ENCODE data around the gene ALDH1B1.

The ALDH1B1 gene

GRCh38 chr9:38357350-38358114 lies 35.0 kb upstream of the ALDH1B1 start:
- H3K27ac ChIP-seq (ENCODE audit: poor library complexity, severe bottlenecking) = no peak overlapping the region
- ATAC-seq (ENCODE audit: low read depth) (no peak), DNase-seq (ENCODE audit: low spot score) (peak; percentile 21)
- no peaks in the 10 kb centered on the region for H3K36me3 ChIP-seq (ENCODE audit: low read depth)
- no peak overlapping the region for H3K4me3 ChIP-seq (ENCODE audit: severe bottlenecking)
- H3K4me1 ChIP-seq (ENCODE audit: insufficient read depth, poor library complexity, severe bottlenecking) = no peaks in the 10 kb centered on the region
- no peaks in the 10 kb centered on the region for H3K9me3 ChIP-seq (ENCODE audit: severe bottlenecking)
- H3K27me3 ChIP-seq (ENCODE audit: insufficient read depth, poor library complexity, severe bottlenecking) = no peaks in the 10 kb centered on the region
- no peak for TF ChIP-seq CTCF (IDR thresholded peaks at IDR 0.05; ENCODE audit: poor library complexity, severe bottlenecking)

GRCh38 chr9:38358390-38359296 lies 33.9 kb upstream of the ALDH1B1 start:
- ATAC-seq (ENCODE audit: low read depth) = no peak
- Histone ChIP-seq H3K27me3 (ENCODE audit: insufficient read depth, poor library complexity, severe bottlenecking) (no peaks in the 10 kb centered on the region), H3K27ac (ENCODE audit: poor library complexity, severe bottlenecking) (no peak overlapping the region), H3K4me3 (ENCODE audit: severe bottlenecking) (no peak overlapping the region), H3K9me3 (ENCODE audit: severe bottlenecking) (no peaks in the 10 kb centered on the region), H3K36me3 (ENCODE audit: low read depth) (no peaks in the 10 kb centered on the region), H3K4me1 (ENCODE audit: insufficient read depth, poor library complexity, severe bottlenecking) (no peaks in the 10 kb centered on the region)
- DNase-seq (ENCODE audit: low spot score) = peak; percentile 12
- no peak for TF ChIP-seq CTCF (IDR thresholded peaks at IDR 0.05; ENCODE audit: poor library complexity, severe bottlenecking)

- DNase-seq (ENCODE audit: low spot score) = peak; percentile 2
- ATAC-seq (ENCODE audit: low read depth) = no peak
- H3K4me3 ChIP-seq (ENCODE audit: severe bottlenecking) = no peak overlapping the region
- H3K9me3 ChIP-seq (ENCODE audit: severe bottlenecking) = no peaks in the 10 kb centered on the region
- TF ChIP-seq CTCF (IDR thresholded peaks at IDR 0.05; ENCODE audit: poor library complexity, severe bottlenecking) = no peak
- H3K27ac ChIP-seq (ENCODE audit: poor library complexity, severe bottlenecking) = no peak overlapping the region
- H3K27me3 ChIP-seq (ENCODE audit: insufficient read depth, poor library complexity, severe bottlenecking) = no peaks in the 10 kb centered on the region
- no peaks in the 10 kb centered on the region for H3K36me3 ChIP-seq (ENCODE audit: low read depth)
- H3K4me1 ChIP-seq (ENCODE audit: insufficient read depth, poor library complexity, severe bottlenecking) = no peaks in the 10 kb centered on the region
These were observed 33.2 kb upstream of the ALDH1B1 start for GRCh38 chr9:38359297-38359653.

GRCh38 chr9:38359689-38360385 lies 32.7 kb upstream of the ALDH1B1 start:
- Histone ChIP-seq H3K27ac (ENCODE audit: poor library complexity, severe bottlenecking) (no peak overlapping the region), H3K9me3 (ENCODE audit: severe bottlenecking) (no peaks in the 10 kb centered on the region), H3K4me1 (ENCODE audit: insufficient read depth, poor library complexity, severe bottlenecking) (no peaks in the 10 kb centered on the region), H3K4me3 (ENCODE audit: severe bottlenecking) (no peak overlapping the region), H3K27me3 (ENCODE audit: insufficient read depth, poor library complexity, severe bottlenecking) (no peaks in the 10 kb centered on the region), H3K36me3 (ENCODE audit: low read depth) (no peaks in the 10 kb centered on the region)
- no peak for TF ChIP-seq CTCF (IDR thresholded peaks at IDR 0.05; ENCODE audit: poor library complexity, severe bottlenecking)
- no peak for ATAC-seq (ENCODE audit: low read depth)
- DNase-seq (ENCODE audit: low spot score) = peak; percentile 31
